Measurements from ENCODE around the gene HOXA5. TPM values are rescaled to one million over a fixed set of nuclear protein-coding genes. Genes with fewer than 3 reads are reported as not detected.

HOXA5 gene
- total RNA-seq, 1 experiment from 2014 or later = not detected

- no peak overlapping the region for H2AK5ac ChIP-seq (ENCODE audit: insufficient read length, low read length)
- H3K14ac ChIP-seq (ENCODE audit: insufficient read depth, low read length) = no peak overlapping the region
- no peak overlapping the region for H3K18ac ChIP-seq (ENCODE audit: insufficient read length, low read depth, low read length)
- H3K9me3 ChIP-seq (ENCODE audit: control insufficient read depth, low read depth, low read length) = no peaks in the 10 kb centered on the region
- H3K9ac ChIP-seq (ENCODE audit: extremely low read depth, insufficient read length, low read length) = no peak overlapping the region
- H3K27me3 Mint-ChIP-seq (ENCODE audit: low read depth) = peaks cover 98% of the 10 kb centered on the region
- no peaks in the 10 kb centered on the region for H3K79me2 ChIP-seq (ENCODE audit: insufficient read depth, low read length)
- H4K91ac ChIP-seq (ENCODE audit: insufficient read length, low read depth, low read length) = no peak overlapping the region
- no peaks in the 10 kb centered on the region for H3K79me1 ChIP-seq (ENCODE audit: insufficient read depth, low read depth, low read length, poor library complexity, severe bottlenecking)
- TF ChIP-seq CTCF (conservative IDR thresholded peaks at IDR 0.05) = no peak
- H2BK5ac ChIP-seq (ENCODE audit: insufficient read length, low read length) = no peak overlapping the region
- H2BK15ac ChIP-seq (ENCODE audit: low read depth, low read length) = no peak overlapping the region
- no peak overlapping the region for H4K5ac ChIP-seq (ENCODE audit: insufficient read length, low read depth, low read length)
- H3K4me1 Mint-ChIP-seq = peaks cover 8 to 19% of the 10 kb centered on the region in 2 experiments; a peak in 3 of 4 replicates
- no peaks in the 10 kb centered on the region for H4K20me1 ChIP-seq (ENCODE audit: control insufficient read depth, insufficient read depth, insufficient read length)
- H3K4me3 Mint-ChIP-seq = no peak overlapping the region
- H3K27ac Mint-ChIP-seq = no peak overlapping the region
- H3K9me3 Mint-ChIP-seq = peaks cover 0 to 5% of the 10 kb centered on the region in 2 experiments; a peak in 3 of 5 replicates
- no peak overlapping the region for H3K4me2 ChIP-seq (ENCODE audit: insufficient read depth, insufficient read length, low read length)
- H3K56ac ChIP-seq (ENCODE audit: insufficient read length, low read depth, low read length) = no peak overlapping the region
- WGBS (ENCODE audit: extremely low coverage, insufficient read length, low lambda C conversion rate) = no CpG with 5 or more reads among the region's 6 CpGs
- H3K4me1 ChIP-seq (ENCODE audit: insufficient read depth, low read length) = no peaks in the 10 kb centered on the region
- peaks cover 96% of the 10 kb centered on the region for H3K27me3 ChIP-seq (ENCODE audit: insufficient read depth, low read length)
- H2BK20ac ChIP-seq (ENCODE audit: low read depth, low read length, poor library complexity, severe bottlenecking) = no peak overlapping the region
- H3K27ac ChIP-seq (ENCODE audit: insufficient read length, low read depth, low read length) = no peak overlapping the region
- DNase-seq = no peak
- no peak overlapping the region for H3K4ac ChIP-seq (ENCODE audit: low read depth, low read length)
- H3T11ph ChIP-seq (ENCODE audit: low read length) = no peak overlapping the region
- no peak overlapping the region for H4K8ac ChIP-seq (replicated peaks; ENCODE audit: insufficient read length, low read depth, low read length)
- H2BK120ac ChIP-seq (ENCODE audit: low read depth, low read length, poor library complexity, severe bottlenecking) = no peak overlapping the region
- no peak overlapping the region for H2BK12ac ChIP-seq (ENCODE audit: insufficient read length, low read depth, low read length)
- H3K23me2 ChIP-seq (ENCODE audit: insufficient read length, low read depth, low read length, poor library complexity, severe bottlenecking) = peaks cover 3% of the 10 kb centered on the region
- no peak overlapping the region for H2AFZ ChIP-seq (ENCODE audit: low read length)
- peaks cover 0 to 5% (median 0%) of the 10 kb centered on the region in 3 experiments; a peak in 1 of 7 replicates for H3K36me3 Mint-ChIP-seq (ENCODE audit: insufficient read depth in 1 of 3, low read depth in 3 of 3)
- no peak overlapping the region for H3K23ac ChIP-seq (ENCODE audit: insufficient read length, low read depth, low read length)
Observed at GRCh38 chr7:27114881-27115220, 28.6 kb downstream of the HOXA5 start.

All from H9 (cell line).